Bronchial epithelial cell (primary cell): ENCODE measurements around the gene GCKR. TPM values are rescaled to one million over a fixed set of nuclear protein-coding genes. Genes with fewer than 3 reads are reported as not detected.
A peak's percentile ranks its signal among the peaks of the same experiment; 100 is the strongest.
"Not testable (repeated sequence)": the region's sequence is repeated elsewhere in the genome, so short reads cannot be mapped to it uniquely, and the experiment has no call there.

Experiments
- DNase-seq: peaks from one replicate; pipeline ENCODE4 v3.0.0-alpha.2; 2010; ENCODE audit warnings: low read depth
- FAIRE-seq: peaks from 2 replicates; lab custom pipeline; 2011; peaks lifted over from hg19 to GRCh38; lab: Jason Lieb, UNC
- H3K27me3 ChIP-seq: 2 replicates; pipeline ENCODE4 v1.5.1; 2011; ENCODE audit warnings: low read length; ENCODE audit not compliant: control insufficient read depth, insufficient read depth
- H3K36me3 ChIP-seq: 2 replicates; pipeline ENCODE4 v1.5.1; 2011; ENCODE audit warnings: low read length; ENCODE audit not compliant: control insufficient read depth, insufficient read depth
- H3K4me3 ChIP-seq: 2 replicates; pipeline ENCODE4 v1.5.1; 2011; ENCODE audit warnings: mild to moderate bottlenecking, low read depth, low read length, control low read depth
- CTCF ChIP-seq: IDR thresholded peaks from 2 replicates; pipeline ENCODE4 v1.5.1; 2011; ENCODE audit warnings: mild to moderate bottlenecking, moderate library complexity, low read length, control low read depth, inconsistent platforms; ENCODE audit not compliant: insufficient read depth, severe bottlenecking
- total RNA-seq: library from RNA; depleted of rRNA; stranded (reverse); fragments of >200 nt; gene quantifications from 2 replicates; pipeline ENCODE4 v1.2.1, GENCODE V29; 2014

GCKR gene
- total RNA-seq, 1 donor from 2014 or later: not detected

- no peak for TF ChIP-seq CTCF
- Histone ChIP-seq H3K27me3 (no peaks in the 10 kb centered on the region), H3K36me3 (no peaks in the 10 kb centered on the region), H3K4me3 (no peak overlapping the region)
- no peak for DNase-seq
- no peak for FAIRE-seq
Observed at GRCh38 chr2:27537287-27537686, 40.6 kb downstream of the GCKR start.

GRCh38 chr2:27538839-27539450 is 42.3 kb downstream of the GCKR start:
- H3K4me3 ChIP-seq, H3K27me3 ChIP-seq, DNase-seq, H3K36me3 ChIP-seq, FAIRE-seq: not testable (repeated sequence)

- not testable (repeated sequence) for H3K27me3 ChIP-seq, H3K4me3 ChIP-seq, DNase-seq, H3K36me3 ChIP-seq, FAIRE-seq
Observed at GRCh38 chr2:27539649-27540048, 43.0 kb downstream of the GCKR start.

- Histone ChIP-seq H3K27me3 (no peaks in the 10 kb centered on the region), H3K4me3 (no peak overlapping the region), H3K36me3 (no peaks in the 10 kb centered on the region)
- TF ChIP-seq CTCF: no peak
- DNase-seq: no peak
- FAIRE-seq: no peak
Observed at GRCh38 chr2:27544143-27544821, 47.6 kb downstream of the GCKR start.

GRCh38 chr2:27545348-27546141 is 48.9 kb downstream of the GCKR start:
- no peak for FAIRE-seq
- no peaks in the 10 kb centered on the region for H3K27me3 ChIP-seq
- no peak overlapping the region for H3K4me3 ChIP-seq
- H3K36me3 ChIP-seq: no peaks in the 10 kb centered on the region
- TF ChIP-seq CTCF: no peak
- DNase-seq: peak; percentile 76

GRCh38 chr2:27549303-27549702 is 52.7 kb downstream of the GCKR start:
- FAIRE-seq (no peak), DNase-seq (no peak)
- no peaks in the 10 kb centered on the region for H3K27me3 ChIP-seq
- no peak for TF ChIP-seq CTCF
- no peak overlapping the region for H3K4me3 ChIP-seq
- H3K36me3 ChIP-seq: no peaks in the 10 kb centered on the region
